ENCODE measurements around the gene KIF5C. TPM values are rescaled to one million over a fixed set of nuclear protein-coding genes. Genes with fewer than 3 reads are reported as not detected.

The KIF5C gene
- total RNA-seq, 4 donors from 2014 or later: 0.75 to 3.2 (median 2.3) TPM

DNA sequence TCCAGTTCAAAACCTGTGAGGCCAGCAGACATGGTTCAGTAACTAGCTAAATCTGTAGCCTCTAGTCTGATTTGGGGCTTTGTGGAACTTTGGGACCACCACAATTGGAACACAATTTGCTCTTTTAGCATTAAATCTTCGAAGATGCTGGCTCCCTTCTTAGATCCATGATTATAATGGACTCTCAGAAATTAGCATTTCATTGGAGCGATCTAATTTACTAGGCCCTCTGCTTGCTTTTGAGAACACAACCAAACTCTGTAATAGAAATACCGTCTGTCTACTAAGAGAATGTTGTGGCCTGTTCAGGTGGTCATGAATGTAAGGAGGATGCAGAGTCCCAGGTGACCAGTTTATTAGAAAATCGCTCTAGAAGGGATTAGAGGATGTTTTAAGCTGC, 93.3 kb downstream of the KIF5C start:
- Histone ChIP-seq H3K4me3 (no peak overlapping the region), H3K4me1 (no peaks in the 10 kb centered on the region), H3K36me3 (no peaks in the 10 kb centered on the region), H3K9me3 (no peaks in the 10 kb centered on the region), H3K27me3 (no peaks in the 10 kb centered on the region), H3K27ac (no peak overlapping the region)
- intact Hi-C loops (cut with DNase I; ENCODE audit: low total_unique reads): no loop called here
- DNase-seq: no peak
- in situ Hi-C loops (cut with MboI; ENCODE audit: low pct_ligation_motif_present in 1 of 4, low pct_unique_long_range_greater_than_20kb in 1 of 4, low sequenced_read_pairs in 3 of 4): loop anchor here in 1 of 4 donors (25.0 kb wide), 1 partner anchor 1006 kb away; no protein-coding TSS in a partner anchor
- TF ChIP-seq EP300 (IDR thresholded peaks at IDR 0.05; ENCODE audit: low read depth) (no peak), POLR2A (IDR thresholded peaks at IDR 0.05) (no peak), POLR2AphosphoS5 (IDR thresholded peaks at IDR 0.05) (no peak)
- TF ChIP-seq, protein P1, sequence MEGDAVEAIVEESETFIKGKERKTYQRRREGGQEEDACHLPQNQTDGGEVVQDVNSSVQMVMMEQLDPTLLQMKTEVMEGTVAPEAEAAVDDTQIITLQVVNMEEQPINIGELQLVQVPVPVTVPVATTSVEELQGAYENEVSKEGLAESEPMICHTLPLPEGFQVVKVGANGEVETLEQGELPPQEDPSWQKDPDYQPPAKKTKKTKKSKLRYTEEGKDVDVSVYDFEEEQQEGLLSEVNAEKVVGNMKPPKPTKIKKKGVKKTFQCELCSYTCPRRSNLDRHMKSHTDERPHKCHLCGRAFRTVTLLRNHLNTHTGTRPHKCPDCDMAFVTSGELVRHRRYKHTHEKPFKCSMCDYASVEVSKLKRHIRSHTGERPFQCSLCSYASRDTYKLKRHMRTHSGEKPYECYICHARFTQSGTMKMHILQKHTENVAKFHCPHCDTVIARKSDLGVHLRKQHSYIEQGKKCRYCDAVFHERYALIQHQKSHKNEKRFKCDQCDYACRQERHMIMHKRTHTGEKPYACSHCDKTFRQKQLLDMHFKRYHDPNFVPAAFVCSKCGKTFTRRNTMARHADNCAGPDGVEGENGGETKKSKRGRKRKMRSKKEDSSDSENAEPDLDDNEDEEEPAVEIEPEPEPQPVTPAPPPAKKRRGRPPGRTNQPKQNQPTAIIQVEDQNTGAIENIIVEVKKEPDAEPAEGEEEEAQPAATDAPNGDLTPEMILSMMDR (IDR thresholded peaks at IDR 0.05): no peak
- WGBS, 2 donors (ENCODE audit: low coverage in 1 of 2): 88 to 91% methylated on average over 4 of the region's 4 CpGs

DNA sequence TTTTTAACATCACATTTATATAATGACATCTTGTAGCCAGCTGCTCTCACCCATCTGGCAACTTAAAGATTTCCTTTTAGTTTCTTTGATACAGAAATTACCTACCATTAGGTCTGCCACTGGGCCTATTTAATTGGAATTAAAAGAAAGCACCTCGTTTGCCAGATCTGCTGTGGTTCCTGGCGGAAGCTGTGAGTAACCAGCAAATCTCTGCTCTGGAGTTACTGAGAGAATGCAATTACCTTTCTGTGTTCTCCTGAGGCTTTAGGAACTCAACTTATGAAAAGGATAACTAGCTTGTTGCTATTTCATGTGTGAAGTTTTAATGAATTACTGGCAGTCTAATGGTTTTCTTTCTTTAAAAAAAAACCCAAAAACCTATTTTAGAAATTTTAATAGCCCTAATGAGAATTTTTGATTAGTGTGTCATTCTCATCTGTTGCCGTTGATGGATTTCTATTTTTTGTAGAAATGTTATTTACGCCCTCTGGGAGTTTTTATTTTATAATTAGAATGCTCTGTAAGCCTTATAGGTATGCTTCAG, 93.8 kb downstream of the KIF5C start:
- H3K9me3 ChIP-seq: no peaks in the 10 kb centered on the region
- H3K27ac ChIP-seq: no peak overlapping the region
- H3K27me3 ChIP-seq: no peaks in the 10 kb centered on the region
- H3K36me3 ChIP-seq: no peaks in the 10 kb centered on the region
- no peaks in the 10 kb centered on the region for H3K4me1 ChIP-seq
- TF ChIP-seq EP300 (IDR thresholded peaks at IDR 0.05; ENCODE audit: low read depth): no peak
- TF ChIP-seq, protein P1 (IDR thresholded peaks at IDR 0.05): no peak
- TF ChIP-seq POLR2AphosphoS5 (IDR thresholded peaks at IDR 0.05): no peak
- no peak for TF ChIP-seq POLR2A (IDR thresholded peaks at IDR 0.05)
- DNase-seq: no peak
- in situ Hi-C loops (cut with MboI; ENCODE audit: low pct_ligation_motif_present in 1 of 4, low pct_unique_long_range_greater_than_20kb in 1 of 4, low sequenced_read_pairs in 3 of 4) (loop anchor here in 1 of 4 donors (25.0 kb wide), 1 partner anchor 1007 kb away; no protein-coding TSS in a partner anchor), intact Hi-C loops (cut with DNase I; ENCODE audit: low total_unique reads) (no loop called here)
- H3K4me3 ChIP-seq: no peak overlapping the region
- 63 to 84% methylated on average over 2 to 4 of the region's 4 CpGs for WGBS, 2 donors (ENCODE audit: low coverage in 1 of 2)

DNA sequence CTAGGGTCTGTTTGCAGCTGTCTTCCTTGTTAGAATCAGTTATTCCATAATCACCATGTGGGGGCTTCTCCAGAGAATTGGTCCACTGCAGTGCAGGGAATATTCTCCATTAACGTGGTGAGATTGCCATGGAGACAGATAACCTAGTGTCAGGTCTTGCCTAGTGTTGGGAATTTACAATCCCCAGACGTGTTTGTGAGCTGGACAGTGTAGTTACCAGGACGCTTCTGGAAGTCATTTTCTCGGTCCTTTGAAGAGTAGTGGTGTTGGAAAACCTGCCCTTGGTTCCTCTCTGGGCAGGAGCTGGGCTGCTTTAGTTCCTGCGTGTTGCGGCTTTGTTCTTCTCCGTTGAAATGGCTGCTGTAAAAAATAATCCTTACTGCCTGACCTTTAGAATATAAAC, 94.6 kb downstream of the KIF5C start:
- TF ChIP-seq POLR2AphosphoS5 (IDR thresholded peaks at IDR 0.05) (no peak), EP300 (IDR thresholded peaks at IDR 0.05; ENCODE audit: low read depth) (no peak), POLR2A (IDR thresholded peaks at IDR 0.05) (no peak)
- TF ChIP-seq, protein P1 (IDR thresholded peaks at IDR 0.05): no peak
- in situ Hi-C loops (cut with MboI; ENCODE audit: low pct_ligation_motif_present in 1 of 4, low pct_unique_long_range_greater_than_20kb in 1 of 4, low sequenced_read_pairs in 3 of 4) (loop anchor here in 1 of 4 donors (25.0 kb wide), 1 partner anchor 1007 kb away; no protein-coding TSS in a partner anchor), intact Hi-C loops (cut with DNase I; ENCODE audit: low total_unique reads) (no loop called here)
- H3K9me3 ChIP-seq: no peaks in the 10 kb centered on the region
- 50 to 51% methylated on average over 7 of the region's 7 CpGs for WGBS, 2 donors (ENCODE audit: low coverage in 1 of 2)
- DNase-seq: no peak
- no peak overlapping the region for H3K4me3 ChIP-seq
- H3K27ac ChIP-seq: no peak overlapping the region
- no peaks in the 10 kb centered on the region for H3K27me3 ChIP-seq
- H3K36me3 ChIP-seq: no peaks in the 10 kb centered on the region
- H3K4me1 ChIP-seq: no peaks in the 10 kb centered on the region

DNA sequence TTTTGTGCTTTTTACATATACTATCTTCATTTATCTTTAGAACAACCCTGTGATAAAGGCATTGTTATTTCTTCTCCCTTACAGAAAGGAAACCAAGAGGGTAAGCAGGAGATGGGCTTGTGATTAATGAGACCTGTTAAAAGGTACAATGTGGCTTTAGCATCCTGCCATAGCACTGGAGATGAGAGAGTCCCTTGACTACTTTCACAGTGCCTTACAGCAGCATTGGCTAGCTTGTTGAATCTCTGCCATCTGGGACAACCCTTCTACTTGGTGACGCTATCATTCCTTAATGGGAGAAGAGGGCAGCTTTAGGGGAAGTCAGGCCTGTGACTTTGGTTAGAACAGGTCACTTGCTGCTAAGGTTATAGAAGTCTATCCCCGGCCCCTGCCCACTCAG, 95.4 kb downstream of the KIF5C start:
- in situ Hi-C loops (cut with MboI; ENCODE audit: low pct_ligation_motif_present in 1 of 4, low pct_unique_long_range_greater_than_20kb in 1 of 4, low sequenced_read_pairs in 3 of 4): loop anchor here in 1 of 4 donors (25.0 kb wide), 1 partner anchor 1008 kb away; no protein-coding TSS in a partner anchor
- Histone ChIP-seq H3K9me3 (no peaks in the 10 kb centered on the region), H3K27me3 (no peaks in the 10 kb centered on the region), H3K36me3 (no peaks in the 10 kb centered on the region), H3K27ac (no peak overlapping the region), H3K4me3 (no peak overlapping the region), H3K4me1 (no peaks in the 10 kb centered on the region)
- 85 to 94% methylated on average over 2 of the region's 2 CpGs for whole genome bisulfite sequencing, 2 donors (ENCODE audit: low coverage in 1 of 2)
- no peak for DNase-seq
- intact Hi-C loops (cut with DNase I; ENCODE audit: low total_unique reads): no loop called here
- TF ChIP-seq POLR2AphosphoS5 (IDR thresholded peaks at IDR 0.05) (no peak), POLR2A (IDR thresholded peaks at IDR 0.05) (no peak), EP300 (IDR thresholded peaks at IDR 0.05; ENCODE audit: low read depth) (no peak)
- TF ChIP-seq, protein P1 (IDR thresholded peaks at IDR 0.05): no peak
